HepG2 (cell line): Measurements from ENCODE around the gene AARS2. TPM values are rescaled to one million over a fixed set of nuclear protein-coding genes. Genes with fewer than 3 reads are reported as not detected.

Experiments used
- CBX5 ChIP-seq: sonication (generic); formaldehyde crosslinking; IDR thresholded peaks from 2 replicates; pipeline ENCODE4 v1.4.0; 2020; ENCODE audit warnings: missing genetic modification reagents, borderline replicate concordance
- KLF16 ChIP-seq, 2 experiments: sonication (generic) in 1 of 2; formaldehyde crosslinking in 1 of 2; IDR thresholded peaks; 2 replicates each; pipeline versions ENCODE4 v1.6.1 to v1.8.0; 2016 to 2023; ENCODE audit warnings: missing genetic modification reagents in 2 of 2, missing compliant biosample characterization in 1 of 2
- LCORL ChIP-seq, 2 experiments: fragments of 450-650 bp in 1 of 2; sonication (generic) in 1 of 2; formaldehyde crosslinking in 1 of 2; IDR thresholded peaks; 2 replicates each; pipeline versions ENCODE4 v1.5.0 to v1.6.1; 2017 to 2020; ENCODE audit warnings: antibody characterized with exemption in 1 of 2, missing genetic modification reagents in 1 of 2
- MAF1 ChIP-seq: sonication (generic); formaldehyde crosslinking; IDR thresholded peaks from 2 replicates; pipeline ENCODE4 v1.5.0; 2020; ENCODE audit warnings: missing genetic modification reagents, borderline replicate concordance
- MEIS2 ChIP-seq: sonication (generic); formaldehyde crosslinking; IDR thresholded peaks from 2 replicates; pipeline ENCODE4 v1.9.0; 2021; ENCODE audit warnings: mild to moderate bottlenecking, missing genetic modification reagents
- MYNN ChIP-seq: sonication (generic); formaldehyde crosslinking; IDR thresholded peaks from 2 replicates; pipeline ENCODE4 v1.4.0; 2020; ENCODE audit warnings: mild to moderate bottlenecking, low read depth, missing genetic modification reagents
- NFE2L2 ChIP-seq: fragments of 150-350 bp; IDR thresholded peaks from 2 replicates; pipeline ENCODE4 v1.6.1; 2014; ENCODE audit warnings: low read length
- NFRKB ChIP-seq: fragments of 450-650 bp; IDR thresholded peaks from 2 replicates; pipeline ENCODE4 v1.6.1; 2017
- SP4 ChIP-seq: sonication (generic); formaldehyde crosslinking; IDR thresholded peaks from 2 replicates; pipeline ENCODE4 v1.8.1; 2023; ENCODE audit warnings: mild to moderate bottlenecking, missing genetic modification reagents
- TBL1XR1 ChIP-seq: fragments of 150-350 bp; IDR thresholded peaks from 2 replicates; pipeline ENCODE4 v1.6.1; 2014; ENCODE audit warnings: borderline replicate concordance, low read length; ENCODE audit not compliant: partially characterized antibody
- ZFP90 ChIP-seq: sonication (generic); formaldehyde crosslinking; IDR thresholded peaks from 2 replicates; pipeline ENCODE4 v1.8.0; 2022; ENCODE audit warnings: missing genetic modification reagents, mild to moderate bottlenecking, inconsistent platforms, borderline replicate concordance
- ZNF879 ChIP-seq: sonication (generic); formaldehyde crosslinking; IDR thresholded peaks from 2 replicates; pipeline ENCODE4 v1.8.1; 2023; ENCODE audit warnings: missing genetic modification reagents
- ZZZ3 ChIP-seq: sonication (generic); formaldehyde crosslinking; IDR thresholded peaks from 2 replicates; pipeline ENCODE4 v1.4.0; 2020; ENCODE audit warnings: missing genetic modification reagents, mild to moderate bottlenecking, borderline replicate concordance
- polyA plus RNA-seq, 8 experiments: library from polyadenylated mRNA; depleted of rRNA in 3 of 8; stranded (reverse) in 7 of 8; unstranded in 1 of 8; fragments of >200 nt; fragmentation: Illumina TruSeq in 4 of 8; extraction: Trizol in 4 of 8; gene quantifications; 2 replicates each; pipeline versions ENCODE4 v1.2.1 to v1.2.3, GENCODE V29; 2011 to 2016; ENCODE audit warnings: low read depth in 4 of 8, missing spikeins in 1 of 8, mixed read lengths in 1 of 8; ENCODE audit not compliant: insufficient read depth in 1 of 8
- total RNA-seq, 5 experiments: library from RNA; depleted of rRNA; stranded (reverse); fragments of >200 nt; fragmentation: Illumina TruSeq; extraction: Trizol; gene quantifications; 2 replicates each; pipeline ENCODE4 v1.2.3, GENCODE V29; 2016; ENCODE audit warnings: low read depth in 1 of 5
- TF ChIP-seq, protein P1 (sequence below), 2 experiments: sonication (generic) in 1 of 2; formaldehyde crosslinking in 1 of 2; IDR thresholded peaks; 2 replicates each; pipeline versions ENCODE4 v1.4.0 to v1.6.1; 2018 to 2020; ENCODE audit warnings: missing genetic modification reagents in 2 of 2, borderline replicate concordance in 1 of 2, low read depth in 1 of 2, mild to moderate bottlenecking in 1 of 2, missing biosample characterization in 1 of 2
- TF ChIP-seq, protein P2 (sequence below): sonication (generic); formaldehyde crosslinking; IDR thresholded peaks from 2 replicates; pipeline ENCODE4 v1.8.0; 2022; ENCODE audit warnings: missing genetic modification reagents, low read depth, mild to moderate bottlenecking, borderline replicate concordance
- TF ChIP-seq, protein P3 (sequence below): sonication (generic); formaldehyde crosslinking; IDR thresholded peaks from 2 replicates; pipeline ENCODE4 v1.4.0; 2020; ENCODE audit warnings: missing genetic modification reagents, mild to moderate bottlenecking, borderline replicate concordance
- TF ChIP-seq, protein P4 (sequence below): sonication (generic); formaldehyde crosslinking; IDR thresholded peaks from 2 replicates; pipeline ENCODE4 v1.4.0; 2020; ENCODE audit warnings: mild to moderate bottlenecking, missing genetic modification reagents
- TF ChIP-seq, protein P5 (sequence below): sonication (generic); formaldehyde crosslinking; IDR thresholded peaks from 2 replicates; pipeline ENCODE4 v1.4.0; 2020; ENCODE audit warnings: missing genetic modification reagents, mild to moderate bottlenecking, borderline replicate concordance

Gene AARS2
- total and polyA plus RNA-seq, 2 of the 13 experiments (the other 11 are each of a cell fraction or from before 2014, with no cell fraction given): 7.5 to 24.1 TPM

DNA sequence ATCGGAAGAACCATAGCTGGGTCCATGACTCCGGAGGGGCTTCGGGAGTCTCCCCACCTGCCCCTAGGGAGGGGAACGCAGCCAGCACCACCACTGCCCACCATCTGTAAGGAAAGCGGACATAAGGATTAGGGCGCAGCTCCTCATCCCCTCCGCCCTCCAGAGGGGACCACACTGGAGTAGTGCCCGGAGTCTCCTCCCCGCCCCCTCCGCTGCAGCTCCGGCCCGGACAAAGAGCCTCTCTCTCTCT is 56.4 kb downstream of the AARS2 start (continued):
- TF ChIP-seq, protein P1, sequence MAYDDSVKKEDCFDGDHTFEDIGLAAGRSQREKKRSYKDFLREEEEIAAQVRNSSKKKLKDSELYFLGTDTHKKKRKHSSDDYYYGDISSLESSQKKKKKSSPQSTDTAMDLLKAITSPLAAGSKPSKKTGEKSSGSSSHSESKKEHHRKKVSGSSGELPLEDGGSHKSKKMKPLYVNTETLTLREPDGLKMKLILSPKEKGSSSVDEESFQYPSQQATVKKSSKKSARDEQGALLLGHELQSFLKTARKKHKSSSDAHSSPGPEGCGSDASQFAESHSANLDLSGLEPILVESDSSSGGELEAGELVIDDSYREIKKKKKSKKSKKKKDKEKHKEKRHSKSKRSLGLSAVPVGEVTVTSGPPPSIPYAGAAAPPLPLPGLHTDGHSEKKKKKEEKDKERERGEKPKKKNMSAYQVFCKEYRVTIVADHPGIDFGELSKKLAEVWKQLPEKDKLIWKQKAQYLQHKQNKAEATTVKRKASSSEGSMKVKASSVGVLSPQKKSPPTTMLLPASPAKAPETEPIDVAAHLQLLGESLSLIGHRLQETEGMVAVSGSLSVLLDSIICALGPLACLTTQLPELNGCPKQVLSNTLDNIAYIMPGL (CRISPR knock-in tag; IDR thresholded peaks at IDR 0.05; ENCODE audit: borderline replicate concordance in 1 of 2, low read depth in 1 of 2): 0 out of 4 replicates have a peak, but pooled peaks of 1 of the 2 experiments have one; percentile 13
- TF ChIP-seq CBX5 (CRISPR knock-in tag): no peak
- TF ChIP-seq NFRKB: no peak
- no peak; the same call in 1 of the 2 replicates for TF ChIP-seq ZFP90 (CRISPR knock-in tag)
- no peak for TF ChIP-seq NFE2L2
- TF ChIP-seq, protein P2, sequence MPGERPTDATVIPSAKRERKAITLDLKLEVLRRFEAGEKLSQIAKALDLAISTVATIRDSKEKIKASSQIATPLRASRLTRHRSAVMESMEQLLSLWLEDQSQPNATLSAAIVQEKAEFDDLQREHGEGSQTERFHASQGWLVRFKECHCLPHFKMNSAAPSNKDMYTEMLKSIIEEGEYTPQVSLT (CRISPR knock-in tag): no peak
- peak; percentile 71; the same call in 1 of the 2 replicates for TF ChIP-seq MAF1 (CRISPR knock-in tag)
- TF ChIP-seq ZNF879 (CRISPR knock-in tag): 0 out of 2 replicates have a peak, but pooled peaks have one; percentile 6
- TF ChIP-seq, protein P3, sequence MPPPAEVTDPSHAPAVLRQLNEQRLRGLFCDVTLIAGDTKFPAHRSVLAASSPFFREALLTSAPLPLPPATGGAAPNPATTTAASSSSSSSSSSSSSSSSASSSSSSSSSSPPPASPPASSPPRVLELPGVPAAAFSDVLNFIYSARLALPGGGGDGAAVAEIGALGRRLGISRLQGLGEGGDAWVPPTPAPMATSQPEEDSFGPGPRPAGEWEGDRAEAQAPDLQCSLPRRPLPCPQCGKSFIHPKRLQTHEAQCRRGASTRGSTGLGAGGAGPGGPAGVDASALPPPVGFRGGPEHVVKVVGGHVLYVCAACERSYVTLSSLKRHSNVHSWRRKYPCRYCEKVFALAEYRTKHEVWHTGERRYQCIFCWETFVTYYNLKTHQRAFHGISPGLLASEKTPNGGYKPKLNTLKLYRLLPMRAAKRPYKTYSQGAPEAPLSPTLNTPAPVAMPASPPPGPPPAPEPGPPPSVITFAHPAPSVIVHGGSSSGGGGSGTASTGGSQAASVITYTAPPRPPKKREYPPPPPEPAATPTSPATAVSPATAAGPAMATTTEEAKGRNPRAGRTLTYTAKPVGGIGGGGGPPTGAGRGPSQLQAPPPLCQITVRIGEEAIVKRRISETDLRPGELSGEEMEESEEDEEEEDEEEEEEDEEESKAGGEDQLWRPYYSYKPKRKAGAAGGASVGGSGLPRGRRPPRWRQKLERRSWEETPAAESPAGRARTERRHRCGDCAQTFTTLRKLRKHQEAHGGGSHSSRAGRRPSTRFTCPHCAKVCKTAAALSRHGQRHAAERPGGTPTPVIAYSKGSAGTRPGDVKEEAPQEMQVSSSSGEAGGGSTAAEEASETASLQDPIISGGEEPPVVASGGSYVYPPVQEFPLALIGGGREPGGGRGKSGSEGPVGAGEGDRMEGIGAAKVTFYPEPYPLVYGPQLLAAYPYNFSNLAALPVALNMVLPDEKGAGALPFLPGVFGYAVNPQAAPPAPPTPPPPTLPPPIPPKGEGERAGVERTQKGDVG (CRISPR knock-in tag): peak; percentile 67; the same call in 1 of the 2 replicates
- TF ChIP-seq SP4 (CRISPR knock-in tag): peak; percentile 46; the same call in 1 of the 2 replicates
- TF ChIP-seq, protein P4, sequence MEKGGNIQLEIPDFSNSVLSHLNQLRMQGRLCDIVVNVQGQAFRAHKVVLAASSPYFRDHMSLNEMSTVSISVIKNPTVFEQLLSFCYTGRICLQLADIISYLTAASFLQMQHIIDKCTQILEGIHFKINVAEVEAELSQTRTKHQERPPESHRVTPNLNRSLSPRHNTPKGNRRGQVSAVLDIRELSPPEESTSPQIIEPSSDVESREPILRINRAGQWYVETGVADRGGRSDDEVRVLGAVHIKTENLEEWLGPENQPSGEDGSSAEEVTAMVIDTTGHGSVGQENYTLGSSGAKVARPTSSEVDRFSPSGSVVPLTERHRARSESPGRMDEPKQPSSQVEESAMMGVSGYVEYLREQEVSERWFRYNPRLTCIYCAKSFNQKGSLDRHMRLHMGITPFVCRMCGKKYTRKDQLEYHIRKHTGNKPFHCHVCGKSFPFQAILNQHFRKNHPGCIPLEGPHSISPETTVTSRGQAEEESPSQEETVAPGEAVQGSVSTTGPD (CRISPR knock-in tag): peak; percentile 65; the same call in 1 of the 2 replicates
- no peak for TF ChIP-seq MYNN
- no peak for TF ChIP-seq TBL1XR1
- TF ChIP-seq LCORL (IDR thresholded peaks at IDR 0.05): no peak
- peak; percentile 80 for TF ChIP-seq LCORL (CRISPR knock-in tag; IDR thresholded peaks at IDR 0.05)
- peak; percentile 50; the same call in 1 of the 2 replicates for TF ChIP-seq MEIS2
- TF ChIP-seq ZZZ3 (CRISPR knock-in tag): no peak
- TF ChIP-seq, protein P5, sequence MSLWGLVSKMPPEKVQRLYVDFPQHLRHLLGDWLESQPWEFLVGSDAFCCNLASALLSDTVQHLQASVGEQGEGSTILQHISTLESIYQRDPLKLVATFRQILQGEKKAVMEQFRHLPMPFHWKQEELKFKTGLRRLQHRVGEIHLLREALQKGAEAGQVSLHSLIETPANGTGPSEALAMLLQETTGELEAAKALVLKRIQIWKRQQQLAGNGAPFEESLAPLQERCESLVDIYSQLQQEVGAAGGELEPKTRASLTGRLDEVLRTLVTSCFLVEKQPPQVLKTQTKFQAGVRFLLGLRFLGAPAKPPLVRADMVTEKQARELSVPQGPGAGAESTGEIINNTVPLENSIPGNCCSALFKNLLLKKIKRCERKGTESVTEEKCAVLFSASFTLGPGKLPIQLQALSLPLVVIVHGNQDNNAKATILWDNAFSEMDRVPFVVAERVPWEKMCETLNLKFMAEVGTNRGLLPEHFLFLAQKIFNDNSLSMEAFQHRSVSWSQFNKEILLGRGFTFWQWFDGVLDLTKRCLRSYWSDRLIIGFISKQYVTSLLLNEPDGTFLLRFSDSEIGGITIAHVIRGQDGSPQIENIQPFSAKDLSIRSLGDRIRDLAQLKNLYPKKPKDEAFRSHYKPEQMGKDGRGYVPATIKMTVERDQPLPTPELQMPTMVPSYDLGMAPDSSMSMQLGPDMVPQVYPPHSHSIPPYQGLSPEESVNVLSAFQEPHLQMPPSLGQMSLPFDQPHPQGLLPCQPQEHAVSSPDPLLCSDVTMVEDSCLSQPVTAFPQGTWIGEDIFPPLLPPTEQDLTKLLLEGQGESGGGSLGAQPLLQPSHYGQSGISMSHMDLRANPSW (CRISPR knock-in tag): 0 out of 2 replicates have a peak, but pooled peaks have one; percentile 84
- TF ChIP-seq KLF16 (CRISPR knock-in tag; IDR thresholded peaks at IDR 0.05): peak; percentile 81 to 93; a peak in 2 of 4 replicates
